ENCODE measurements around the gene TEAD4.

Gene TEAD4

DNA sequence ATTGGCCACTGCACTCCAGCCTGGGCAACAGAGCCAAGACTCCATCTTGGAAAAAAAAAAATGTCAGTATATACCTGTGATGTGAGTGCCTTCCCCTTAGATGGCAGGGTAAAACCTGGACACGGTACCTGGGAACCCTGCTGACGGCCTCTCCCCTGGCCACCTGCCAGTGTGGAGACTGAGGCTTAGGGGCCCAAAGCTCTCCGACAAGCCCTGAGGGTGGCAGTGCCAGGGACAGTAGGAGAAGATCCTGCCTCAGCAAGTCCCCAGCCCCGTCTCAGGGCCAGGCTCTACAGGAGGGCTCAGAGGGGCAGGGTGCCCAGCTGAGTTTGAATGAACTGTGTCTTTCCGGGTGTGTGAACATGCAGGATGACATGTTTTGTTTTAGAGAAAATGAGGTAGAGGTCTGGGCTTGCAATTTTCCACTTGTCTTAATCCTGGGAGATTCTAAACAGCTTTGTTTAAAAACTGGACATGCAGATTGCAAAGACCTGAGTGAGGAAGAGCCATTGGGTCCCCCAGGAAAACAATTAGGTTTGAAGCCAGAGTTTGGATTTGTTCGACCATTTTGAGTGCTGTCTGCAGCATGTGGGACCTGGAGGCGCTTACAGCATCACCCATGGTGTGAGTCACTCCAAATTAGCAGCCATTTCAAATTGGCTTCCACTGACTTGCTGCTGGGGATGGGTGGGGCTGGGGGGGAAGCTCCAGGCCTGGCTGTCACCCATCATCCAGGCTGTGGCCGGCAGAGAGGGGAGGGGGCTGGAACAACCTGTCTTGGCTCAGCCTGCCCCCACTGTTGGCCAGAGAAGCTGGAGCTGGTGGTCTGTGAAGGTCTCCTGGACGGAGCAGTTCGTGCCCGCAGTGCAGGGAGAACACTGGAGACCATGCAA is 128.8 kb downstream of the TEAD4 start:
- TF ChIP-seq, protein P1, sequence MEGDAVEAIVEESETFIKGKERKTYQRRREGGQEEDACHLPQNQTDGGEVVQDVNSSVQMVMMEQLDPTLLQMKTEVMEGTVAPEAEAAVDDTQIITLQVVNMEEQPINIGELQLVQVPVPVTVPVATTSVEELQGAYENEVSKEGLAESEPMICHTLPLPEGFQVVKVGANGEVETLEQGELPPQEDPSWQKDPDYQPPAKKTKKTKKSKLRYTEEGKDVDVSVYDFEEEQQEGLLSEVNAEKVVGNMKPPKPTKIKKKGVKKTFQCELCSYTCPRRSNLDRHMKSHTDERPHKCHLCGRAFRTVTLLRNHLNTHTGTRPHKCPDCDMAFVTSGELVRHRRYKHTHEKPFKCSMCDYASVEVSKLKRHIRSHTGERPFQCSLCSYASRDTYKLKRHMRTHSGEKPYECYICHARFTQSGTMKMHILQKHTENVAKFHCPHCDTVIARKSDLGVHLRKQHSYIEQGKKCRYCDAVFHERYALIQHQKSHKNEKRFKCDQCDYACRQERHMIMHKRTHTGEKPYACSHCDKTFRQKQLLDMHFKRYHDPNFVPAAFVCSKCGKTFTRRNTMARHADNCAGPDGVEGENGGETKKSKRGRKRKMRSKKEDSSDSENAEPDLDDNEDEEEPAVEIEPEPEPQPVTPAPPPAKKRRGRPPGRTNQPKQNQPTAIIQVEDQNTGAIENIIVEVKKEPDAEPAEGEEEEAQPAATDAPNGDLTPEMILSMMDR (conservative IDR thresholded peaks at IDR 0.05): no peak
- H3K27ac ChIP-seq: no peak overlapping the region

GRCh38 chr12:3089588-3089987 is 130.4 kb downstream of the TEAD4 start:
- no peak overlapping the region for H3K27ac ChIP-seq
- TF ChIP-seq, protein P1 (conservative IDR thresholded peaks at IDR 0.05): no peak

All from VCaP (cell line).